ENCODE data around the gene CDKN2D. TPM values are rescaled to one million over a fixed set of nuclear protein-coding genes. Genes with fewer than 3 reads are reported as not detected.

CDKN2D gene
- 10 to 100 TPM; 10.3 to 13.7 (median 11.4) TPM for polyA plus RNA-seq (ENCODE audit: insufficient read depth in 1 of 5, insufficient read length in 5 of 5, low replicate concordance in 1 of 5)
- long read RNA-seq, donor 1, transcript CDKN2D-202 (2 exons, 1,422 nt) = major isoform, 9 of 10 reads
- long read RNA-seq, donor 1, partial matches to known transcripts = 0 of 10 reads
- long read RNA-seq, donor 1, other reads (novel, unspliced or antisense) = 0 of 10 reads
- long read RNA-seq, donor 2, transcript CDKN2D-202 (2 exons, 1,422 nt) = major isoform, 11 of 20 reads
- long read RNA-seq, donor 2, partial matches to known transcripts = 8 of 20 reads
- long read RNA-seq, donor 2, other reads (novel, unspliced or antisense) = 0 of 20 reads
- long read RNA-seq, donor 3, transcript CDKN2D-201 (3 exons, 1,086 nt) = minor isoform, 5 of 14 reads
- long read RNA-seq, donor 3, transcript CDKN2D-202 (2 exons, 1,422 nt) = major isoform, 9 of 14 reads
- long read RNA-seq, donor 3, partial matches to known transcripts = 0 of 14 reads
- long read RNA-seq, donor 3, other reads (novel, unspliced or antisense) = 0 of 14 reads
- long read RNA-seq, donor 4, transcript CDKN2D-202 (2 exons, 1,422 nt) = major isoform, 7 of 7 reads
- long read RNA-seq, donor 4, partial matches to known transcripts = 0 of 7 reads
- long read RNA-seq, donor 4, other reads (novel, unspliced or antisense) = 0 of 7 reads
- long read RNA-seq, donor 5, transcript CDKN2D-202 (2 exons, 1,422 nt) = major isoform, 15 of 16 reads
- long read RNA-seq, donor 5, partial matches to known transcripts = 0 of 16 reads
- long read RNA-seq, donor 5, other reads (novel, unspliced or antisense) = 0 of 16 reads
- long read RNA-seq, donor 6, transcript CDKN2D-202 (2 exons, 1,422 nt) = major isoform, 12 of 14 reads
- long read RNA-seq, donor 6, partial matches to known transcripts = 0 of 14 reads
- long read RNA-seq, donor 6, other reads (novel, unspliced or antisense) = 0 of 14 reads
- long read RNA-seq, donor 7, transcript CDKN2D-202 (2 exons, 1,422 nt) = major isoform, 13 of 15 reads
- long read RNA-seq, donor 7, partial matches to known transcripts = 0 of 15 reads
- long read RNA-seq, donor 7, other reads (novel, unspliced or antisense) = 0 of 15 reads
- long read RNA-seq, donor 8, transcript CDKN2D-202 (2 exons, 1,422 nt) = major isoform, 6 of 6 reads
- long read RNA-seq, donor 8, partial matches to known transcripts = 0 of 6 reads
- long read RNA-seq, donor 8, other reads (novel, unspliced or antisense) = 0 of 6 reads

DNA sequence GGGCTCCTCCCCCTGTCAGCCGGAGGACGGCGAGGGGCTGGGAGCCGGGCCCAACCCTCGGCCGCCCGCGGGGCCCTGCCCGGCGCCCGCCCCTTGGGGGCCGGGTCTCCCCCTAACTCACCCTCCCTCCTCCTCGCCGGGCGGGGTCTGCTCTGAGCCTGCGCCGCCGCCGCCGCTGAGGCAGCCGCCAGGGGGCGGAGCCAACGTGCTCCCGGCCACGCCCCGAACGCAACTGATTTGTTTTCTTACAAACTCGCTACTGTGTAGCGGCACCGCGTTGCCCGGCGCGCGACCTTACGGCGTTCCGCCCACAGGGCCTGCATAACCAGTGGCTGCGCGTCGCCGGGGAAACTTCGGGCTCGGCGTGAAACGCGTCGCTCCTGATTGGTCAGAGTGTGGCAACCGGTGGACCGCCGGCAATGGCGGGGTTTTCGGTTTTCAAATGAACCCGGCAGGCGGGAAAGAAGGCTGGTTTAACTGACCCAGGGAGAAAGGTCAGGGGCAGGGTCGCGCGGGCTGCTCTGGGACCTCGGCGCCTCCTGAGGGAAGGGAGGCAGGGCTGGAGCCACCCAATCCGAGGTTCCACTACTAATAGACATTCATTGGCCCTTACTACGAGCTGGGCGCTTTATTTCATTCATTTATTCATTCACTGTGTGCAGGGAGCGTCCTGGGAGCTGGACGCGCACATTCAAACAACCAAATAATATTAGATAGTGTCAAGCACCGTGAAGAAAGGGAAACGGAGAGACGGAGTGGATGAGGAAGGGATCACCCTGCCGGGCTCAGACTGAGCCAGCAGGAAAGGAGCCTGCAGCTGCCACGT is at the start of gene CDKN2D:
CDKN2D (minus strand) TSS at position 154 of the 826 bp plus-strand sequence. CDS start 326 bp downstream, outside the sequence.
- peak; percentile 99 to 100 for DNase-seq

DNA sequence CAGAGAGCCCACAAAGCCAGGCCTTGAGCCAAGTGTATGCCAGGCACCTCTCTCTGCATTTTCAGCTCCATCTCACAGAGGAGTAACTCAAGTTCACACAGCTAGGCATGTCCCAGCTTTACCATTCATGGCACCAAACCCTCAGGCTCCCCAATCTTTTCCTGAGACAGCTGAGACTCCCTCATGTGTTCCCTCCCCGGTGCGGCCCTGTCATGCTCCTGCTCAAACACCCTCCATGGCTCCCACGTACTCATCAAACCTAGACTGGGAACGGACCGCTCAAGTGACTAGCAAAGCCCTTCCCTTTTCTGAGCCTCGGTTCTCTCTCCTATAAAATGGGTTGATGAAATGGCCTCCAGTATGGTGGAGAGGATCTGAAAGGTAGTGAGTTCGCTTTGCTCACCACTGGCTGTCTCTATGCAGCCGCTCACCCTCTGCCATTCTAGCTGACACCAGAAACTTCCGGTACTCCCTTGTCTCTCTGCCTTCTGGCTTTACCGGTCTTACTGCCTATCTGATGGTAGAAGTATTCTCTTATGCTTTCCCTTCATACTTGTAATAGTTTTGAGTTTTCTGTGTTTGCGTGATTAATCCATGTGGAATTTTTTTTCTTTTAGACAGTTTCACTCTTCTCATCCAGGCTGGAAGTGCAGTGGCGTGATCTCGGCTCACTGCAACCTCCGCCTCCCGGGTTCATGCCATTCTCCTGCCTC is 48.8 kb upstream of the CDKN2D start:
- no peak for DNase-seq

DNA sequence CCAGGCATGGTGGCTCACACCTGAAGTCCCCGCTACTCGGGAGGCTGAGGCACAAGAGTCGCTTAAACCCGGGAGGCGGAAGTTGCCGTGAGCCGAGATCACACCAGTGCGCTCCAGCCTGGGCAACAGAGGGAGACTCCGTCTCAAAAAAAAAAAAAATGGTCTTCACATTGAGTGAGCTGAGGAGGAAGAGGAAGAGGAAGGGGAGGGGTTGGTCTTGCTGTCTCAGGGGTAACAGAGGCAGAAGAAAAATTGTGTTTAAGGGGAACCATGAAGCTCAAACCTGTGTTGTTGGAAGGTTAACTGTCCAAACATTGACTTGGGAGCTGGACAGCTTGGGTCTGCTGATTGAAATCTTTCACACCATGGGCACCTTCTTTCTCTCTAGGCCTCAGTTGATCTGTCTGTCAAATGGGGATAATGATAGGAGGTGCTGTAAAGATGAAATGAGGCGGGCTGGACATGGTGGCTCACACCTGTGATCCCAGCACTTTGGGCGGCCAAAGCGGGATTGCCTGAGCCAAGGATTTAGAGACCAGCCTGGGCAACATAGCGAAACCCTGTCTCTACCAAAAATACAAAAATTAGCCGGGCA is 46.7 kb upstream of the CDKN2D start:
- no peak for DNase-seq

DNA sequence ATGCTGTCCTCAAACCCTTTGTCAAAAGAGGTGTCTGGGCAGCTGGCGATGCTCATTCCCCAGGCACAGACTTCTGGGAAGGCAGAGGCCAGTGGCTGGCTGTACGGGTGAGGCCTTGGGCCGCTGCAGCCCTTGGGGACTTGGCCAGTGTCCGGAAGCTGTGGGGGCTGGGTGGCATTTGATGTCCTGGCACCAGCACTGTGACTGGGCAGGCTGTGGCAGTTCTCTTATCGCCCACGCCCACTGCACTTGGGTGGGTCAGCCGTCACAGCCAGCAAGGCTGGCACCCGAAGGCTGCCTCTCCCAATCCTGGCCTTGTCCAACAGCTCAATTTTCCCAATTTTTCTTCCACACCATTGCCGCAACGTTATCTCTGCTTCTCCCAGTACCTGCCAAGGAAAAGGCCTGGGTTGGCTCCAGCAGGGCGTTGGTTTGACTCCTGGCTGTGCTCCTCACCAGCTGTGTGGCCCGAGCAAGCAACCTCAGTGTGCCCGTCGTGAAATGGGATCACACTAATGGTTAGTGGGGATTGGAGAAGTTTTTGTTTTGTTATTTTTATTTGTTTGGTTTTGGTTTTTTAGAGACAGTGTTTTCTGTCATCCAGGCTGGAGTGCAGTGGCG is 43.8 kb upstream of the CDKN2D start:
- DNase-seq = peak in 1 of 2 donors; percentile 8

DNA sequence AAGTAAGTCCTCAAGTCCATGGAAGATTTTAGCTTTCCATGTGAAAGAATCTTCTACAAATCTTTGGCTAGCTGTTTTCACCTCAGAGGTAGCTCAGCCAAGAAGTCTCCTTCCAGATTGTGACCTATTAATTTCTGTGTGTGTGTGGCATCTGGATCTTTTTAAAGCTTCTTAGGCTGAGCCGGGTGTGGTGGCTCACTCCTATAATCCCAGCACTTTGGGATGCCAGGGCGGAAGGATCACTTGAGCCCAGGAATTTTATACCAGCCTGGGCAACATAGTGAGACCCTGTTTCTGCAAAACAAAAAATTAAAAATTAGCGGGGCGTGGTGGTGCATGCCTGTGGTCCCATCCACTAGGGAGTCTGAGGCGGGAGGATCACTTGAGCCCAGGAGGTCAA is 43.1 kb upstream of the CDKN2D start:
- no peak for DNase-seq

DNA sequence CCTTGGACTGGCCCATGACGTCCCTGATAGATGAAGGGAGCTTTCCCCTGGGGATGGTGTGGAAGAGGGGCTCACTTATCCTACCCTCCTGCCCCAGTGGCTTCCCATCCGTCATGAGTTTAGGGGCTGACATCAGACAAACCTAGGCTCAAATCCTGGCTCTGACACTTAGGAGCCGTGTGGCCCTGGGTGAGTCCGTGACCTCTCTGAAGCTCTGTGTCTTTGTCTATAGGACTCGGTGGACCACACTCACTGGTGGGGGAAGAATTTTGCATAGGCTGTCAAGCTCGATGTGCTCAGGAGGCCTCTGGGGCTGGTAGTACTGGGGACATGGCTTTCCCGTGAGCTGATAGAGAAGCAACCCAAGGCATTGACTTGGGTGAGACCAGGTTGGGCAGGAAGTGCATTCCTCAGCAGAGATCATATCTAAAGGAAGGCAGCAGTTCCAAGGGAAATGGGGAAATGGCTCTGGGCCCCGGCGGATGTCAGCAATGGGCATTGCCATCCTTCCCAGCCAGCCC is 35.7 kb upstream of the CDKN2D start:
- peak in 1 of 2 donors; percentile 3 for DNase-seq

DNA sequence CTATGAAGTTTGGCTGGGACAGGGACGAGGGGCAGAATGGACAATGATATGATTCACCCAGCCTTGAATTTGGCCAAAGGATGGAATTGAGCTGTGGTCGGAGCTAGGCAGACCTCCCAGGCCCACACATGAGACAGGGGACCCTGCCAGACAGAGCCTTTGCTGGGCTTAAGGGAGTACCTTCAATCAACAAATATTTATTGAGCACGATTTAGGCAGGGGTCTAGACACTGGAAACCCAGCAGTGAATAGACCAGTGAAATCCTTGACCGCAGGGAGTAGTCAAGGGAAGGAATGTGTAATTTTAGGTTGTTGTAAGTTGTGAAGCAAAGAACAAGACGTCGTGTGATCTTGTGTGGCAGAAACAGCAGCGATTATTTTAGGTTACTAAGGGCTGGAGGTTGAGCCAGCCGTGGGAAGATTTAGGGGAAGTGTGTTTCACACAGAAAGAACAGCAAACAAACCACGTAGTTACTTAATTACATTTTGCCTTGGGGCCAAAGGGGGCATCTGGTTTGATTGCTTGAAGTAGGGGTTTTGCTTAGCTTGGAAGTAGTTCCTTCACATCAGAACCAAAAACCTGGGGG is 35.2 kb upstream of the CDKN2D start:
- peak in 1 of 2 donors; percentile 15 for DNase-seq

DNA sequence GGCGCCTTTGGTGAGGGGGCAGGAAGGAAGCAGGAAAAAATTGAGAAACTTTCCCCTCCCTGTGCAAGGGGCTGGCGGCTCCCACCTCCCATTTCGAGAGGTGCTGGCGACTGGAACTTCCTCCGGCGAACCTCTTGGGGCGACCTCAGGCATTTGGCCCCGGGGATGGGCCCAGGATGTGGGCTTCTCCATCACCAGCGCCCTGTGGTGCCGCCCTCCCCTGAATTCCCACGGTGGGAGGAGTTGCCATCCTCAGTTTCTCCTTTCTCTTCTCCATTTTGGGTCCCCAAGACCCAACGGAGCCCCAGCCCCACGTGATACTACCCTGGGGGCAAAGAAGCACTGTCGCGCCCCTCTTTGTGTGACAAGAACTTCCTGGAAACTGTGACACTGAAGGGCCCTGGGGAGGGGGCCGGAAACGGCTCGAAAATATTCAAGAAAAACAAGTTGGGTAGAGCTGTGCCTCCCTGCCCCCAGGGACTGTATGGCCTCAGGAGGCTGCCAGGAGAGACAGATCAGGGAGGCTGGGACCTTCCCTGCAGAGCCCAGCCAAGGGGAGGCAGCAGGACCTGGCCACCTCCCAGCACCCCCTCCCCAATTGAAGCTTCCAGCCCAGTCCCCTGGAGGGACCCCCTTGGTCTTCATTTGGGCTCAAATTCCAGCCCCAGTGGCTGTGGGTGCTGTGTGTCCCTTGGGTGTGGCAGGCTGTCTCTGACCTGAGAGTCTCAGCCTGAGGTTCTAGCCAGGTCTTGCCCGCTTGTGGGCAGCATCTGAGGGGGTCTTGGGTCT is 34.5 kb upstream of the CDKN2D start:
- peak; percentile 38 to 54 for DNase-seq

DNA sequence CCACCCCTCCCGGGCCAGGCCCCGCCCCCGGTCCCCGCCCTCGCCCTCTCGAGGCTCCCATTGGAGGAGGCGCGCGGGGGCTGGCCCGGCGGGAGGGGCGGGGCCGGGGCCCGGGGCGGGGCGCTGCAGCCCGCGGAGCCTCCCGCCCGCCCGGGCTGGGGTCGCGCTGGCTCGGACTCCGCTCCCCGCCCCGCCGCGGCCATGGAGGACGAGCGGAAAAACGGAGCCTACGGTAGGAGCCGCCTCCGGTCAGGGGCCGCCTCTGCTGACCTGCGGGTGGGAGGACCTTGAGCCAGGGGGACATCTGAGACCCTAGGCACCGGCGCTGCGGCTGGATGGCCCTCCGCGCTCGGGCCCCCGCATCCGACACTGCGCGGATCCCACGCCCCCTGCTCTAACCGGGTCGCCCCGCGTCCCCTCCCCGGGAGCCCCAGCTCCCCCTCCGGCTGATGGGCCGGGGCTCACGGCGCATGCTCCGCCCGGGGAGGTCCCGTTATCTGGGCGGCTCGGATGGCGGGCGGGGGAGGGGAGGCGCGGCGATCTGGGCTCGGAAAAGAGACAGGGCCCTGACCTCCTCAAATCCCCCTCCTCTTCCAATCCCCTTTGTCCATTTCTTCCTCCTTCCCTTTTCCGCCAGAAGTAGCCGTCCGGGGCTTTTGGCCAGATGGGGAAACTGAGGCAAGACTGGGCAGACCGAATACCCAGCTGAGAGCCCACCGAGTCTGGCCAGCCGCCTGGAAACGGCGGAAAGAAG is 33.7 kb upstream of the CDKN2D start:
- DNase-seq = peak; percentile 67 to 68

DNA sequence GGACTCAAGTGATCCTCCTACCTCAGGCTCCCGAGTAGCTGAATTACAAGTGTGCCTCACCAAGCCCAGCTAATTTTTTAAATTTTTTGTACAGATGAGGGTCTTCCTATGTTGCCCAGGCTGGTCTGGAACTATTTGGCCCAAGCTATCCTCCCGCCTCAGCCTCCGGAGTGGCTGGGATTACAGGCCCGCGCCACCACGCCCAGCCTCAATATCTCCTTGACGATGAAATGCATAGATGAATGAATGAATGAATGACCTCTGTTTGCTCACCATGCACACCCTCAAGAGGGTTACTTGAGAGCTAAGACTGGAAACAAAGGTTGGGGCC is 33.2 kb upstream of the CDKN2D start:
- DNase-seq = no peak

DNA sequence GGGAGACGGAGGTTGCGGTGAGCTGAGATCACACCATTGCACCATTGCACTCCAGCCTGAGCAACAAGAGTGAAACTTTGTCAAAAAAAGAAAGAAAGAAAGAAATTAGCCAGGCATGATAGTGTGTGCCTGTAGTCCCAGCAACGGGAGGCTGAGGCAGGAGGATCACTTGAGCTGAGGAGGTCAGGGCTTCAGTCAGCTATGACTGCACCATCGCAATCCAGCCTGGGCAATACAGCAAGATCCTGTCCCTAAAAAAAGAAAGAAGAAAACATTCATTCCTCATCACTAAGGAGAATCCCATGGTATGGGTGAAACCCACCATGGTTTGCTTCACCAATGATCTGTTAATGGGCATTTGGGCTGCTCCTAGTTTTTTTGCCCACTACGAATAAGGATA is 31.4 kb upstream of the CDKN2D start:
- DNase-seq = no peak

DNA sequence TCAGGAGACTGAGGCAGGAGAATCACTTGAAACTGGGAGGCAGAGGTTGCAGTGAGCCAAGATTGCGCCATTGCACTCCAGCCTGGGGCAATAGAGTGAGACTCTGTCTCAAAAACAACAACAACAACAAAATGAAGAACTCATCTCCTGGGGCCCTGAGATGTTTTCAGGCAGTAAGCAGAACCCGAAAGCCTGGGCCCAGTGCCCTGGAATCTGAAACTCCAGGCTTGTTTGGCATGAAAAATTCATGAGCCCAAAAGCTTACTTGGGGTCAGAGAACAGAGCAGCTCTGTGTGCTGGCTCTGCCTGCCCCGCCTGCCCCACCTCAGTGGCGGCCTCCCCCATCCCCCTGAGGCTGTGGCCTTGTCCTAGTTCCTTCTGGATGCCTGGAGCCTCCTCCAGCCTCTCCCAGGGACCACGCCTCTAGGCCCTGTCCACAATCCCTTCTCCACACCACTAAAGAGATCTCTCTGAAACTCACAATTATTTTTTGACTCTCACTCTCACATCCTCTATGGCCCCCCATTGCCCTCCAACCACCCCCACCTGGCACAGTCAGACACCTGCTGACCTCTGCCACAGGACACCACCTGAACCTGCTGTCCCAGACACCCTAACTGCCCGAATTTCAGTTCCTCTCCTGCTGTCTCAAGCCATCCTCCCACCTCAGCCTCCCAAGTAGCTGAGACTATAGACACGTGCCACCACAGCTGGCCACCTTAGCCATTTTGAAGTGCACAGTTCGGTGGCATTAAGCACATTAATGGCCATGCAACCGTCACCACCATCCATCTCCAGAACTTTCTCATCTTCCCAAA is 25.2 kb upstream of the CDKN2D start:
- no peak for DNase-seq

DNA sequence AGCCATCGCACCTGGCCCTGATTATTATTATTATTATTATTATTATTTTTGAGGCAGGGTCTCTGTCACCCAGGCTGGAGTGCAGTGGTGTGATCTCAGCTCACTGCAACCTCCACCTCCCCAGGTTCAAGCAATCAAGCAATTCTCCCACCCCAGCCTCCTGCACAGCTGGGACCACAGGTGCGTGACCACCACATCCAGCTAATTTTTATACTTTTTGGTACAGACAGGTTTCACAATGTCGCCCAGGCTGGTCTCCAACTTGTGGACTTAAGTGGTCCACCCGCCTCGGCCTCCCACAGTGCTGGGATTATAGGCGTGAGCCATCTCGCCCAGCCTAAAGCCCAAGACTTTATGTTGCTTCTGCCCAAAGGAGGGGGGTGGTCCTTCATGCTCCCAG is 24.4 kb upstream of the CDKN2D start:
- no peak for DNase-seq

DNA sequence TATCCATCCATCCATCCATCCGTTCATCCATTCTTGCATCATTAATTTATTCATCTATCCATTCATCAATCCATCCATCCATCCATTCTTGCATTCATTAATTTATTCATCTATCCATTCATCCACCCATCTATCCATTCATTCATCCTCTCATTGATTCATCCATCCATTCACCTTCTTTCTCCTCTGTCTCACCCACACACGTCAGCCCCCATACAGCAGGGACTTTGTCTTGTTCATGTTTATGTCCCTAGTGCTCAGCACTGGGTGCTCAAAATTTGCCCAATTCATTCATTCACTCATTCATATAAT is 19.0 kb upstream of the CDKN2D start:
- no peak for DNase-seq

DNA sequence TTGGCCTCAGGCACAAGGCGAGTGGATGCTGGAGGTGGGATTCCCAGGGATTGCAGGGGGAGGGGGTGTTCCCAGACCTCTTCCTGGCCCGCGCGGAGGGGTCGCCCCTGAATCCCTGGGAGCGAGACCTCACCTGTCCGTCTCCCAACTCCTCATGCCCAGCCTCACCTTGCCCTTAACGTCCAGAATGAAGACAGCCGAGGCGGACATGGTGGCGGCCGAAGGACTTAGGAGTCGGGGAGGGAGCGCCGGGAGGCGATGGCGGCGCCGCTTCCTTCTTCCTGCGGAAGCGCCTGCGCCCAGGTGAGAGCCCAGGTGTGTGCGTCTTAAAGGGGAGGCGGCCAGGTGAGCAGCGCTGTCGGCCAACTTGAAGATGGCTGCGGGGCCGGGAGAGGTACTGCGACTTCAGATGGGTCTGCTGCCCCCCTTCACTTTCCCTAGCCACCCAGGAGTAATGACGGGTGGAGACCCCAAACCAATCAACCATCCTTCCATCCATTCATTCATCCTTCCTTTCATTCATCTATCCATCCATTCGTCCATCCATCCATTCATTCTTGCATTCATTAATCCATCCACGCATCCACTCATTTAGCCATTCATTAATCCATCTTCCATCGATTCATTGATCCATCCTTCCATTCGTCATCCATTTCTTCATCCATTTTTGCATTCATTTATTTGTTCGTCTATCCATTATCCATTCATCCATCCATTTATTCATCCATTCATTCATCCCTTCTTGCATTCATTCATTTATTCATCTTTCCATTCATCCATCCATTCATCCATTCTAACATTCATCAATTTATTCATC is 18.5 kb upstream of the CDKN2D start, which contains the start of gene AP1M2:
AP1M2 (minus strand) TSS at position 291 of the 817 bp plus-strand sequence; CDS start at position 210, 81 bp downstream.
- DNase-seq = no peak

DNA sequence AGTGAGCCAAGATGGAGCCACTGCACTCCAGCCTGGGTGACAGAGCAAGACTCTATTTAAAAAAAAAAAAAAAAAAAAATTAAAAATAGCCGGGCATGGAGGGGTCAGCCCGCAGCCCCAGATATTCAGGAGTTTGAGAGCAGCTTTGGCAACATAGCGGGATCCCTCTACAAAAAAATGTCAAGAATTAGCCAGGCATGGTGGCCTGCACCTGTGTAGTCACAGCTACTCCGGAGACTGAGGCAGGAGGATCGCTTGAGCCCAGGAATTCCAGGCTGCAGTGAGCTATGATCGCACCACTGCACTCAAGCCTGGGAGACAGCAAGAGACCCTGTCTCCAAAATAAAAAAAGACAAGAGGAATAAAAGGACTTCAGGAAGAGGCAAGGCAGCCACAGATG is 17.6 kb upstream of the CDKN2D start:
- no peak for DNase-seq

All from right lung (tissue), 10 donors.